Uterus (tissue), 4 donors: ENCODE data around the gene GAREM1. TPM values are rescaled to one million over a fixed set of nuclear protein-coding genes. Genes with fewer than 3 reads are reported as not detected.
A peak's percentile ranks its signal among the peaks of the same experiment; 100 is the strongest.

ENCODE experiments used
- DNase-seq, 2 donors: peaks; one replicate each; pipeline ENCODE4 v3.0.0-alpha.2; 2019 to 2020
- H3K27ac ChIP-seq, 2 donors: fragments of 200-600 bp; sonication (generic); 1 replicate in 1 of 2; 2 replicates in 1 of 2; pipeline ENCODE4 v1.5.1; 2016 to 2018
- H3K27me3 ChIP-seq, 2 donors: fragments of 200-600 bp; sonication (generic); one replicate each; pipeline ENCODE4 v1.5.1; 2018 to 2019; ENCODE audit warnings: control low read depth in 1 of 2
- H3K36me3 ChIP-seq, 2 donors: fragments of 200-600 bp; sonication (generic); one replicate each; pipeline ENCODE4 v1.5.1; 2019; ENCODE audit warnings: control low read depth in 1 of 2
- H3K4me1 ChIP-seq, 2 donors: fragments of 200-600 bp; sonication (generic); one replicate each; pipeline ENCODE4 v1.5.1; 2018 to 2019; ENCODE audit warnings: control low read depth in 1 of 2
- H3K4me3 ChIP-seq, 2 donors: fragments of 200-600 bp; sonication (generic); 1 replicate in 1 of 2; 2 replicates in 1 of 2; pipeline ENCODE4 v1.5.1; 2018 to 2019; ENCODE audit warnings: mild to moderate bottlenecking in 1 of 2
- H3K9me3 ChIP-seq, 2 donors: fragments of 200-600 bp; sonication (generic); one replicate each; pipeline ENCODE4 v1.5.1; 2019; ENCODE audit warnings: control low read depth in 1 of 2
- POLR2A ChIP-seq, 2 donors: fragments of 450-650 bp; IDR thresholded peaks; one replicate each; pipeline ENCODE4 v1.6.1; 2016; ENCODE audit warnings: antibody characterized with exemption in 2 of 2, mild to moderate bottlenecking in 1 of 2, moderate library complexity in 1 of 2
- intact Hi-C: fragments of 100-400 bp; cut with DNase I; formaldehyde crosslinking; loops from one replicate; pipeline ENCODE4 v1.15.1; 2023; ENCODE audit warnings: low total_unique reads
- total RNA-seq, 4 donors: library from RNA; depleted of rRNA in 3 of 4; stranded (reverse); fragments of >200 nt in 3 of 4; gene quantifications; one replicate each; pipeline versions ENCODE4 v1.1.0 to v1.2.4, GENCODE V29; 2014 to 2023
- TF ChIP-seq, protein P1 (sequence below), 4 experiments: fragments of 200-600 bp in 2 of 4; fragments of 450-650 bp in 2 of 4; sonication (generic) in 2 of 4; IDR thresholded peaks; one replicate each; pipeline ENCODE4 v1.5.1; 2016 to 2019; ENCODE audit warnings: antibody characterized with exemption in 4 of 4, mild to moderate bottlenecking in 2 of 4, moderate library complexity in 1 of 4
- donor health status: DM: yes; HTN: yes; CAD: no.

Gene GAREM1
- total RNA-seq, 4 donors from 2014 or later, result 1.5 to 12.0 (median 5.9) TPM

DNA sequence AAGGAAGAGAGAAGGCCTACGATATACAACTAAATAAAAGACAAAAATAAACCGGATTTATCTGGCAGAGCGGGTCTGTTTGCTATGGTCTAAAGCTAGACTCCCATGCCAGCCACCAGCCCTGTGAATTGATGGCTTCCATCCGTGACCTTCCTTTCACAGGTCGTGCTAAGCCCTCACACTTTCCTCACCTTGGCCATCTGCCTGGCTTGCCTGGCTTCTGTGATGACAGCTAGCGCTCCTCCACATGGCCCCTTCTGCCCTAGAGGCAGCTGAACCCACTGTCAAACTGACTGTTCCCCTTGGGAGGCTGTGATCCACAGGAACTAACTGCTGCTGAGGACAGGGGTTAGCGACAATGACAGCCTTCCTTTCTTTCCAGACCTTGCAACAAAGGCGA is 32.5 kb downstream of the GAREM1 start:
- TF ChIP-seq POLR2A (IDR thresholded peaks at IDR 0.05), result no peak
- TF ChIP-seq, protein P1, sequence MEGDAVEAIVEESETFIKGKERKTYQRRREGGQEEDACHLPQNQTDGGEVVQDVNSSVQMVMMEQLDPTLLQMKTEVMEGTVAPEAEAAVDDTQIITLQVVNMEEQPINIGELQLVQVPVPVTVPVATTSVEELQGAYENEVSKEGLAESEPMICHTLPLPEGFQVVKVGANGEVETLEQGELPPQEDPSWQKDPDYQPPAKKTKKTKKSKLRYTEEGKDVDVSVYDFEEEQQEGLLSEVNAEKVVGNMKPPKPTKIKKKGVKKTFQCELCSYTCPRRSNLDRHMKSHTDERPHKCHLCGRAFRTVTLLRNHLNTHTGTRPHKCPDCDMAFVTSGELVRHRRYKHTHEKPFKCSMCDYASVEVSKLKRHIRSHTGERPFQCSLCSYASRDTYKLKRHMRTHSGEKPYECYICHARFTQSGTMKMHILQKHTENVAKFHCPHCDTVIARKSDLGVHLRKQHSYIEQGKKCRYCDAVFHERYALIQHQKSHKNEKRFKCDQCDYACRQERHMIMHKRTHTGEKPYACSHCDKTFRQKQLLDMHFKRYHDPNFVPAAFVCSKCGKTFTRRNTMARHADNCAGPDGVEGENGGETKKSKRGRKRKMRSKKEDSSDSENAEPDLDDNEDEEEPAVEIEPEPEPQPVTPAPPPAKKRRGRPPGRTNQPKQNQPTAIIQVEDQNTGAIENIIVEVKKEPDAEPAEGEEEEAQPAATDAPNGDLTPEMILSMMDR (IDR thresholded peaks at IDR 0.05), result no peak
- Histone ChIP-seq H3K36me3 (no peaks in the 10 kb centered on the region), H3K9me3 (no peaks in the 10 kb centered on the region), H3K4me1 (no peaks in the 10 kb centered on the region), H3K27me3 (no peaks in the 10 kb centered on the region), H3K27ac (peak overlapping the region in 1 of 2 donors; percentile 5), H3K4me3 (no peak overlapping the region)
- DNase-seq, result no peak
- intact Hi-C loops, result no loop called here

DNA sequence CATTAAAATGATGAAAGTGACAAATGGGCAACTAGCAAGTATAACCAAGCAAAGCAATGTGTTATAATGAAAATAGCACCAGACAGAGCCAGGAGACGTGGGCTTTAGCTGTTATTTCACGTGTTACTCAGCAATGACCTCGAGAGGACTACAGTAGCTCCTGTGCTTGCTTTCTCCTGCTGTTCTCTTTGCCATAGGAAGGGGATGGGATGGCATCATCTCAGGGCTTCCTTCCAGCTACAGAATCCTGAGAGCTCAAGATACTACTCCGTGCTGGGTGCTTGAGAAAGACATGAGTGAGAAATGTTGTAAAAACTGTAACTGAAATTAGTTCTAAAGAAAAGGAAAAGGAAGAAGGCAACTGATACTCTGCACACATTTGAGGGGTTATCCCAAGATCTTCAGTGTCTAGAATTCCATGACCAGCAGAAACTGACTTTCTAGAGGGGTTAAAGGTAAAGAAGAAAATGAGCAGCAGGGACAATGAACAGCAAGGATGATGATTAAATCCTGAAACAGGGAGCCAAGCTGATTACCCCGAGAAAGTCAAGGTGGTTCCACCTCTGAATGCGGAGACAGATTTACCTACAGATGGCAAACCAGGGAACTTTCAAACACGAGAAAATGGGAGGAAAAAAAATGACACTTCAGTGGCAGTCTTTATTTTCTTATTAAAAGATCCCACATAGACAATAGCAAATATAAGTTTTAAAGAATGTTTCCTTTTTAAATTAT is 33.4 kb downstream of the GAREM1 start:
- no peaks in the 10 kb centered on the region for H3K27me3 ChIP-seq
- H3K4me1 ChIP-seq, result no peaks in the 10 kb centered on the region
- H3K36me3 ChIP-seq, result no peaks in the 10 kb centered on the region
- no peaks in the 10 kb centered on the region for H3K9me3 ChIP-seq
- H3K4me3 ChIP-seq, result no peak overlapping the region
- H3K27ac ChIP-seq, result peak overlapping the region in 1 of 2 donors; percentile 5
- intact Hi-C loops, result no loop called here
- no peak for TF ChIP-seq POLR2A (IDR thresholded peaks at IDR 0.05)
- TF ChIP-seq, protein P1 (IDR thresholded peaks at IDR 0.05), result no peak
- no peak for DNase-seq

DNA sequence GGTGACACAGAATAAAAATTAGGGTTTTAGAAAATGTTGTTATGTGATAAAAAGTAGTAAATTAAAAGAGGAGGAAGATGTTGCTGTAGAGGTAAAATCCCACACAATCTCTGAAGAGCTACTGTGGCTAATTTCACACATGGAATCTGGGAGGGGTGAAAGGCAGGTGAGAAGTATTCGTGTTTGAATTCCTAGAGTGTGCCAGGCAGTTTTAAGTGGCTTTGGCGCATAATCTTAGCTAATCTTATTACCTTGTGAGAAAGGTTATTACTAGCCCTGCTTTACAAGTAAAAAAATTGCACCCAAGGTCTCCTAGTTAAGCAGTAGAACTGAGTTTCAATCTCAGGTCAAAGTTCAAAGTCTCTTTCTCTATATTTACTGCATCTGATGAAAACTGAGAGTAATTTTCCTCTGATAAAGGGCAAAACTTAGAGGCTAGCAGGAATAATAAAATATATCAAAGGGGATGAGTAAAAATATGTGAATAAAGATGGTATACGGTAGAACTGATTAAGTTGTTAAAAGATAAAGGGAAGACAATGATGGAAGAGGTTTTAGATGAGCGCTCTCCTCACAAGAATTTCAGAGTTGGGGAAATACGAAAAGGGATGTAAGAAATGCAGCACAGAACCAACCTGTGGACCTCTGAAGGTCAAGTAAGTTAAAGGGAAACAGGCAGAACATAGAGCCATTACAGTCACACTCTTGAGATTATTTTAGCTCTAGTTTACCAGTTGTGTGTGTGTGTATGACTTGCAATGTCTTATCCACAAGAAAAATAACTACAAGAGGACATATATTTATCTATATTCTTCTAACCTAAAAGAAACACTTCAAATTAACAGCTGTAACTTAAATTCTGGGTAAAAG is 34.8 kb downstream of the GAREM1 start:
- Histone ChIP-seq H3K9me3 (no peaks in the 10 kb centered on the region), H3K36me3 (no peaks in the 10 kb centered on the region), H3K27me3 (no peaks in the 10 kb centered on the region), H3K4me1 (no peaks in the 10 kb centered on the region), H3K27ac (no peak overlapping the region), H3K4me3 (no peak overlapping the region)
- TF ChIP-seq, protein P1 (IDR thresholded peaks at IDR 0.05), result no peak
- TF ChIP-seq POLR2A (IDR thresholded peaks at IDR 0.05), result no peak
- no peak for DNase-seq
- intact Hi-C loops, result no loop called here

DNA sequence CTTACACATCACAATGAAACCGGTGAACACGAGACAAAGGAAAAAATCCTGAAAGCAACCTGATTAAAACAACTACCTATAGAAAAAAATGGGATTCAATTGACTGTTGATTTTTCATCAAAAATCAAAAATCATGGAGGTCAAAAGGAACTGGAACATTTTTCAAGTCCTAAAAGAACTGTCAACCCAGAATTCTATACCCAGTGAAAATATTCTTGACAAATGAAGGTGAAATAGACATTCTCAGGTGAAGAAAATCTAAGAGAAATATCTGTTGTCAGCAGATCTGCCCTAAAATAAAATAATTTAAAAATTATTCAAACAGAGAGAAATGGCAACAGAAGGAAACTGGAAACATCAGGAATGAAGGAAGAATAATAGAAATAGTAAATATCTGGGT is 38.9 kb downstream of the GAREM1 start:
- TF ChIP-seq, protein P1 (IDR thresholded peaks at IDR 0.05), result no peak
- TF ChIP-seq POLR2A (IDR thresholded peaks at IDR 0.05), result no peak
- Histone ChIP-seq H3K4me3 (no peak overlapping the region), H3K27me3 (no peaks in the 10 kb centered on the region), H3K27ac (no peak overlapping the region), H3K36me3 (no peaks in the 10 kb centered on the region), H3K9me3 (no peaks in the 10 kb centered on the region), H3K4me1 (no peaks in the 10 kb centered on the region)
- intact Hi-C loops, result no loop called here
- no peak for DNase-seq

DNA sequence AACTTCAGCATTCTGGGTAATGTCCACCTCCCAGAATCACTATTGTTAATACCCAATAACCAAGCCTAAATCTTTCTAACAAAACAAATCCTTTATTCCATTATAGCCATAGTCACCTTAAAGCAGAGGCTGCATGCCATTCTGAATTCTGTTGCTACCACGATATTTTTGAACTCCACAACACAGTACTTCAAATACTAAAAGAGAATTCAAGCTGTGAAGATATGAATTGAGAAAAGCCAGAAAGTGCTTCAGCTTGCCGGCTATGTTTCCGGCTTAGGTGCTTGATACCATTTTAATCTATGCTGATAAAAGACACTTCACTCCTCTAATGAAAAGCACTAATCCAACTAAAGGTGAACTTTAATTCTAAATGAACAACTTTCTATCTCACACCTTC is 41.3 kb downstream of the GAREM1 start:
- Histone ChIP-seq H3K4me1 (peaks cover 0 to 7% of the 10 kb centered on the region in 2 donors), H3K27me3 (no peaks in the 10 kb centered on the region), H3K36me3 (no peaks in the 10 kb centered on the region), H3K9me3 (no peaks in the 10 kb centered on the region), H3K4me3 (no peak overlapping the region), H3K27ac (no peak overlapping the region)
- intact Hi-C loops, result no loop called here
- DNase-seq, result no peak
- TF ChIP-seq, protein P1 (IDR thresholded peaks at IDR 0.05), result no peak
- no peak for TF ChIP-seq POLR2A (IDR thresholded peaks at IDR 0.05)
